Stimulated activated CD8-positive, alpha-beta memory T cell treated with anti-CD3 and anti-CD28 coated beads, Interleukin-12 subunit alpha, Interleukin-12 subunit beta, amount 100 ng/mL, for 4 hours (primary cell): ENCODE data around the gene HABP4.
A peak's percentile ranks its signal among the peaks of the same experiment; 100 is the strongest.

Experiments used
- DNase-seq: peaks from one replicate; pipeline ENCODE4 v3.0.0-alpha.2; 2020; ENCODE audit warnings: low read depth

HABP4 gene, protein sequence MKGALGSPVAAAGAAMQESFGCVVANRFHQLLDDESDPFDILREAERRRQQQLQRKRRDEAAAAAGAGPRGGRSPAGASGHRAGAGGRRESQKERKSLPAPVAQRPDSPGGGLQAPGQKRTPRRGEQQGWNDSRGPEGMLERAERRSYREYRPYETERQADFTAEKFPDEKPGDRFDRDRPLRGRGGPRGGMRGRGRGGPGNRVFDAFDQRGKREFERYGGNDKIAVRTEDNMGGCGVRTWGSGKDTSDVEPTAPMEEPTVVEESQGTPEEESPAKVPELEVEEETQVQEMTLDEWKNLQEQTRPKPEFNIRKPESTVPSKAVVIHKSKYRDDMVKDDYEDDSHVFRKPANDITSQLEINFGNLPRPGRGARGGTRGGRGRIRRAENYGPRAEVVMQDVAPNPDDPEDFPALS

DNA sequence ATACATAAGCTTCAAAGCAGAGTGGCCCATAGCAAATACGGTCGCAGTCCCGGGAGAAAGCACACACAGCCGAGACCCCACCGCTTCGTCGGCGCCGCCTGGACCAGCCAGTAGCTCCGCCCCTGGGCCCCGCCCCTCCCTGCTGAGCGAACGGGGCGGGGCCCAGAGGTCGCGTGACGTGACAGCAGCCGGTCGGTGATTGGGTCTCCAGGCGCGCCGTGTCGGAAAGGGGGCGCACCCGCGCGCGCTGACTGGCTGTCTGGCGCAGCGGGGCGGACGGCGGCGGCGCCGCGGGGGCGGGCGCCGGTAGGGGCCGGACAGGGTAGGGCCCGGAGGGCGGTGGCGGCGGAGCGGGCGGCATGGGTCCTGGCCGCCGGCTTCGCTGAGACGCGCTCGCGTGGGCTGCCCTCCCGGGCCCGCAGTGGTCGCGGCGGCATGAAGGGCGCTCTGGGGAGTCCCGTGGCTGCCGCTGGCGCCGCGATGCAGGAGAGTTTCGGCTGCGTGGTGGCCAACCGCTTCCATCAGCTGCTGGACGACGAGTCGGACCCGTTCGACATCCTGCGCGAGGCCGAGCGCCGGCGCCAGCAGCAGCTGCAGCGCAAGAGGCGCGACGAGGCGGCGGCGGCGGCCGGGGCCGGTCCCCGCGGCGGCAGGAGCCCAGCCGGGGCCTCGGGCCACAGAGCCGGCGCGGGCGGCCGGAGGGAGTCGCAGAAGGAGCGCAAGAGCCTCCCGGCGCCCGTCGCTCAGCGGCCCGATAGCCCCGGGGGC lies at the start of gene HABP4:
TSS of gene HABP4 (plus strand) at position 325 of the 768 bp plus-strand sequence. CDS start at position 436, 111 bp downstream.
- peak; percentile 94 for DNase-seq

DNA sequence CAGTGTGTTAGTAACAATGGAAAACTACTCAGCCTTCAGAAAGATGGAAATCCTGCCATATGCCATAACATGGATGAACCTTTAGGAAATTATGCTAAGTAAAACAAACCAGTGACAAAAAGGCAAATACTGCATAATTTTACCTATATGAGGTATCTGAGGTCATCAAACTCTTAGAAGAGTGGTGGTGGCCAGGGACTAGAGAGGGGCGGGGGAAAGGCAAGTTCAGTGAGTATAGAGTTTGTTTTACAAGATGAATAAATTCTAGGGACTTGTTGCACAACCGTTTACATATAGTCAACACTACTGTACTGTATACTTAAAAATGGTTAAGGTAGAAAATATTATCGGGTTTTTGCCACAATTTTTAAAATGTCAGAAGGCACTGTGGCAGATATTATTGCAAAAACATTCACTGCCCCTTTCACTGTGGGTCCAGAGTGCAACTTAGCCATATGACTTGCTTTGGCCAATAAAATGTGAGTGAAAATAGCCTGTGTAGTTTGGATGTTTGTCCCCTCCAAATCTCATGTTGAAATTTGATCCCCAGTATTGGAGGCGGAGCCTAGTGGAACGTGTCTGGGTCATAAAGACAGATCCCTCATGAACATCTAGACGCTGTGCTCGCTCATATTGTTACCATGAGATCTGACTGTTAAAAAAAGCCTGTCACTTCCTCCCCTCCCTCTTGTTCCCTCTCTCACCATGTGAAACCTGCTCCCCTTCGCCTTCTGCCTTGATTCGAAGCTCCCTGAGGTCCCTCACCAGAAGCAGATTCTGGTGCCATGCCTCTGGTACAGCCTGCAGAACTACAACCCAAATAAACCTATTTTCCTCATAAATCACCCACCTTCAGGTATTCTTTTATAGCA lies 41.3 kb upstream of the HABP4 start:
- DNase-seq, result no peak

DNA sequence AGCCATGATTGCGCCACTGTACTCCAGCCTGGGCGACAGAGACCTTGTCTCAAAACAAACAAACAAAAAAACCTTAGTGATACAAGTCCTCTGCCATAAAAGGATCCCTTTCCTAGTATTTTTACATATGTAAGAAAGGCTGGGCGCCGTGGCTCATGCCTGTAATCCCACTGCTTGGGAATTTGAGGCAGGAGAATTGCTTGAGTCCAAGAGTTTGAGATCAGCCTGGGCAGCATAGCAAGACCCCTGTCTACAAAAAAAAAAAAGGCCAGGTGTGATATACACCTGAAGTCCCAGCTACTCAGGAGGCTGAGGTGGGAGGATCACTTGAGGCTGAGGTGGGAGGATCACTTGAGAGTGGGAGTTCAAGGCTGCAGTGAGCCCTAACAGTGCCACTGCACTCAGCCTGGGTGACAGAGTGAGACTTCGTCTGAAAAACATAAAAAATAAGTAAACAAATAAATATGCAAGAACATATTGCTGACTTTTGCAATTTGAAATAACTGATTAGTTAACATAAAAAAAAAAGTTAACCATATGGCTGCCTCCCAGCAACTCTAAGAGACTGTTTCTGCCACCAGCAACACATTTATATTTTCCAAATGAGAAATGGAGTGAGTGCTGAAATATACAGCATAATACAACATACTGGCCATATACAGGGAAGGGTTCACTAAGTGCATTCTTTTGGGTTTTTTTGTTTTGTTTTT lies 38.7 kb upstream of the HABP4 start:
- no peak for DNase-seq

DNA sequence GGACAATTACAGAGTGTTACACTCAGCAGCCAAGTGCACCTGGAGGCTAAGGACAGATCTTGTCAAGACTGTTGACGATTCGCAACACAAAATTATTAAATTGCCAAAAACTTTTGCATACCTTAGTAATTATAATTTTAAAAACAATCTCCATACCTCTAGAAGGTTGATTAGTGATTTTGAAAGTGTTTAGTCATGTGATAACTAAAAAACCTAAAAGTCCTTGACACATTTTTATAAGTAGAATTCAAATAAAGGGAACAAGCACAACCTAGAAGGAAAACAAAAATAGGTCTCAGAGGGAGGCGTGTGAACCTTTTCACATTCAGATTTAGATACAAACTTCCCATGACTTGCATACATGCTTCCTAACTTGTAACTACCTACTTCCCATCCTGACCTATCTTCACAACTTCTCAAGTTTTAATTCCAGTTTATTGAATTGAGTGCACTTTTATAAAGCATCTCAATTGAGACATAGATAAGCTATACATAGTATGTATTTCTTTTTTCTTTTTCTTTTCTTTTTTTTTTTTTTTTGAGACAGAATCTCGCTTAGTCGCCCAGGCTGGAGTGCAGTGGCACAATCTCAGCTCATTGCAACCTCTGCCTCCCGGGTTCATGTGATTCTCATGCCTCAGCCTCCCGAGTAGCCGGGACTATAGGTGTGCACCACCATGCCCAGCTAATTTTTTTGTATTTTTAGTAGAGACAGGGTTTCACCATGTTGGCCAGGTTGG lies 37.6 kb upstream of the HABP4 start:
- DNase-seq, result no peak

DNA sequence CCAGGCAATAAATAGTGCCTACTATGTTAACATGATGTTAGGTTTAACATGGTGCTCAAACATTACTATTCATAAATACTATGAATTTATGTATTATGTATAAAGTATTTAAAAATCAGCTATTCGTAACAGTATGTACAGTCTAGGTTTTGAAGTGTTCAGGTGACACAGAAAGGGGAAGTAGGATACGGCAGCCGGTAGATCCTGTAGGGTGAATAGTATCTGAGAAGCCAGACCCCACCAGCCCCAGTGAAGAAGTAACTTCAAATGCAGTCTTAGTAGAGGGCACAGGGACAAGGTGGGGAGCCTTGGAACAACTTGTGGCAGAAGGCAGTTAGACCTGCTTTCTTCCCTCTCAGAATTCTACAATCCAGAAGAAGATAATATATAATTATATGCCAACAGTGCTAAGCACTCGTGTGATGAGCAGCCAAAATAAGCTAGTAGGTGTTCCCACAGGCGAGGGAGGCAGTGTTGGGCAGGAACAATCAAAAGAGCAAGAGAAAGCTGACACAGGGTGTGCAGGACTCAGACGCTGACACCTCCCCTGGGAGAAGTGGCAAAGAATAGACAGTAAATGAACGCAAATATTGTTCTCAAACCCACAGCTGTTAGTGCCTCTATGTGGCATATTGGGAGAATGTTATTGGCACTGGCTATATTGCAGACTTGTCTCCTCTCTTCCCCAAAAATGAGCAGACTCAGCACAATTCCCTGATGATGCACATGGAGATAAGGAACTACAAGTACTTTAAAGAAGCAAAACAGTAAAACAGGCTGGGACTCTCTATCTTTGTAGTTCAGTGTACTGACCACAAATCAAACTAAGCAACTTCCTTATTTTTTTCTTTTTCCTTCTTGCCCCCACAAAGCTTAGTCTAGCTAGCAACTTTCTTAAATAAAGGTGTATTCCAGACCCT lies 36.4 kb upstream of the HABP4 start:
- no peak for DNase-seq

DNA sequence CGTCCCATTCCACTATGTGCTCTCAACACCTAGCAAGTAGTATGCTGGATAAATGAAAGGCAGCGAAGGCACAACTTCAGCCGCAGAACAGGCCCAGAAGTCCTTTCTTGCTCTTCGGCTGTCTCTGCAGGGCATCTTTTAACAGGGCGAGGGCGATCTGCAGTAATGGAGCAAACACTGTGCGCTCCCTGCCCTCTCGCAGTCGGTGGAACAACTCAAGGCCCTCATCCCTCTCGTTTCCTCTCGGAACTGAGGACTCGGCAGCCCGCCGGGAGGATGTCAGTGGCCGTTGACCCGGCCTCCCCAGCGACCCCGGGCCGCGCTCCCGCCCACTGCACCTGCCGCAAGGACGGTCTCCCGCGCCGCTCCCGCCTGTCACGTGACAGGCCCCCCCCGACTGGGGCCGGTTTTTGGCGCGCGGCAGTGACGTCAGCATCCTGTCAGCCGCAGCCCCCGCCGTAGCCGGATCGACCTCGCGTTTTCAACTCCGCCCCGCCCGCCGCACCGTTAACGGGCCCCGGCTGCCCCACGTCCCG lies 32.9 kb upstream of the HABP4 start:
- DNase-seq, result peak; percentile 88

DNA sequence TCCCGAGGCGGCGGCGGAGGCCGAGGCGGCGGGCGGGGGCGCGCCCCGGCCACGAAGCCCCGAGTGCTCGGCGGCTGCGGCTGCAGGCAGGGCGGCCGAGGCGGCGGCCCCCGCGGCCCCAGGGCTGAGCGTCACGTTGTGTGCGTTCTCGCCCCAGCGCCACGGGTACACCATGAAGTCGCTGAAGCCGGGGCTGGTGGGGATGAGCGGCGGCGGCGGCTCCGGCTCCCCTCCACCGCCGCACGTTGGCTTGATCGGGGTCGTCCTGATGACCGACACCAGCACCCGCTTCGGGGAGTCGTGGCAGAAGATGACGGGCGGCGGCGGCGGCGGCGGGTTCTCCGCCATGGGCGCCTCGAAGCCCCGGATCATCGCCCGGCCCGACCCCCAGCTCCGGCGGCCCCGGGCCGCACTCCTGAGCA lies 32.3 kb upstream of the HABP4 start:
- DNase-seq, result no peak

DNA sequence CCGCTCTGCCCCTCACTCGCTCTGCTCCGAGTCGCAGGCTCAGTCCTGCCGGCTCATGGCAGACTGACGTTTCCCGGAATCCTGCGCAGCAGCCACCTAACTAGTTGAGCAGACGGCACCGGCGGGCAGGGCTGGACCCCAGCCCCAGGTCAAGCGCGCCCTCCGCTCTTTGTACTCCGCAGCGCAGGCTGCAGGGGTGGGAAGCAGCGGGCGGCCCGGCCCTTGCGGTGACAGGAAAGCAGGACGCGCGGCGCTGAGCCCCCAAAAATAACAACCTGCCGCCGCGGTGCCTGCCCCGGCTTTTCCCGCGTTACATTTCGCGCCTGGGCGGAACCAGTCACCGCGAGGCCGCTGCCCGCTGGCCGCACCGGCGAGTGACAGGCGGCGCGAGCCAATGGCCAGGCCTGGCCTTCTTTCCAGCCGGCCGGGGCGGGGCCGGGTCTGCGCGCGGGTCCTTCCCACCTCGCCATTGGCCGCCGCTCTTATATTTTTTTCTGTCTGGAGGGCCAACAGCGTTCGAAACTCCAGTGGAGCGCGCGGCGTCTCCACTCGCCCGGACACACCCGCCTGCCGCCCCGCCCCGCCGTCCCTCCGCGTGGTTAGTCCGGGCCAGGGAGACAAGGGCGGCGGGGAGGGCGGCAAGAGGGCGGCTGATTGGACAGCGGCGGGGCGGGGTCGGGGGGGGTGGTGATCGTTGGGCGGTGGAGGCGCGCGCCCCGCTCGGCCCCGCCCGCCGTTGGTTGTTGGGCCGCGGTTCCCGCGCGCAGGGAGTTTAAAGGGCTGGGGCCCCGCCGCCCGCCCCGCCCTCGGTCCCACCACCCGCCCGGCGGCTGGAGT lies 31.7 kb upstream of the HABP4 start, which contains the start of gene ZNF367:
TSS of gene ZNF367 (minus strand) at position 288 of the 837 bp plus-strand sequence. CDS start 338 bp downstream, outside the sequence.
- peak; percentile 85 for DNase-seq

DNA sequence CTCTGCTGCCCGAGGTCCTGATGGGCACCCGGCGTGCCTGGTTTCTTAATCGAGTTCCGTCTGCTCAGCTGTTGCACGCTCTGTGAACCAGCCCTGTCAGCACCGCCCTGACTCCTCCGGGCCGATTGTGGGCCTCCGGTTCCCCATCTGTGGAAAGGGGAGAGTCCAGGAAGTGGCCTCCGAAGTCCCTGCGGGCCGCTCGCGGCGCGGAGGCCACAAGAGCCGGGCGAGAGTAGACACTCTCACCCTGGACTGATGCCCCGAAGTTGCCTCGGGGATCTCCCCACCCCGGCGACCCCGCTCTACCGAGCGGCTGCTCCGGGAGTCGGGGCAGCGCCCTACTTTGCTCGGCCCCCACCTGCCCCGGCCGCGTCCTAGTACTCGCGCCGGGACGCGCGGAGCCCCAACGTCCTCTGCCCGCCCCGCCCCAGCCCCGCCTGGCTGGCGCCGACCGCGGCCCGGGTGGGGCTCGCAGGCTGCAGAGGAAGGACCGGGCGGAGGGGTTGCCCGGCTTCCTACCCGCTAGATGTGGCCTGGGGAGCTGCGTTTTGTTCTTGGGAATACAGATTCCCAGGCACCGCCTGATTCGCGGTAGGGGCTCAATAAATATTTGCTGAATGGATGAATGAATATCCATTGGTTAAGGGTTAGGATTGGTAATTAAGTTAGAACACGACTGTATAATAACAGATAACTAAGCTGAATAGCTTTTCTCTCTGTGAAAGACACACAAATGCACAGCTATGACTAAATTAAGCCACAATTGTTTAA lies 30.9 kb upstream of the HABP4 start:
- DNase-seq, result peak; percentile 37

DNA sequence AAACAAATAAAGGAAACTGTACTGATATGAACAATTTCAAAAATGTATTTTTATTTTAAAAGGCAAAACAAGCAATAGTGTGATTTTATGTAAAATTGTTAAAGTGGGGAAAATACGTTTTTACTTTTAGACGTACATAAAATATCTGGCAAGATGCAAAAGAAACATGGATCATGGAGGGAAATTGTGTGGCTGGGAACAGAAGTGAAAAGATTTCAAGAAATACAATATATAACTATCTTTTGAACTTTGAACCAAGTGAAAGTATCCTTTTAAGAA lies 30.3 kb upstream of the HABP4 start:
- DNase-seq, result no peak

DNA sequence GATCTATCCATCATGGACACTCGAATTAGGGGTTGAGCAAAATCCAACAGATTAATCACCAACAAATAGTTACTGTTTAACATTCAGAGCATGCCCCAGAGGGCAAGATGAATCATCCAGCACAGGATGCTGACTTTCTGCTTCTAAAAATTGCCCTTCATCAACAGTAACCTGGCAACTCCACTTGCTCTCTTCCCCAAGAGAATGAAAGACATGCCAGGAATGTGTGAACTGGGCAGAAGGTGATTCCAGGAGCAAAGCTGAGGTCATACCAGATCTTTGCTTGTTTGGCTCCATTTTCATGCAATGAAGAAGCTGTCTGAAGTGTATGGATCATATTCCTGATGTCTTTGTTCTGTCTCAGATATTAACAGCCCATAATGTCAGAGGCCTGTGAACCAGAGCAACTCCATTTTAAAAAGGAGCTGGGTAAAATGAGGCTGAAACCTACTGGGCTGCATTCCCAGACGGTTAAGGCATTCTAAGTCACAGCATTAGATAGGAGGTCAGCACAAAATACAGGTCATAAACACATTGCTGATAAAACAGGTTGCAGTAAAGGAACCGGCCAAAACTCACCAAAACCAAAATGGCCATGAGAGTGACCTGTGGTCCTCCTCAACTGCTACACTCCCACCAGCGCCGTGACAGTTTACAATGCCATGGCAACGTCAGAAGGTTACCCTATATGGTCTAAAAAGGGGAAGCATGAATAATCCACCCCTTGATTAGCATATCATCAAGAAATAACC lies 29.3 kb upstream of the HABP4 start:
- DNase-seq, result no peak

DNA sequence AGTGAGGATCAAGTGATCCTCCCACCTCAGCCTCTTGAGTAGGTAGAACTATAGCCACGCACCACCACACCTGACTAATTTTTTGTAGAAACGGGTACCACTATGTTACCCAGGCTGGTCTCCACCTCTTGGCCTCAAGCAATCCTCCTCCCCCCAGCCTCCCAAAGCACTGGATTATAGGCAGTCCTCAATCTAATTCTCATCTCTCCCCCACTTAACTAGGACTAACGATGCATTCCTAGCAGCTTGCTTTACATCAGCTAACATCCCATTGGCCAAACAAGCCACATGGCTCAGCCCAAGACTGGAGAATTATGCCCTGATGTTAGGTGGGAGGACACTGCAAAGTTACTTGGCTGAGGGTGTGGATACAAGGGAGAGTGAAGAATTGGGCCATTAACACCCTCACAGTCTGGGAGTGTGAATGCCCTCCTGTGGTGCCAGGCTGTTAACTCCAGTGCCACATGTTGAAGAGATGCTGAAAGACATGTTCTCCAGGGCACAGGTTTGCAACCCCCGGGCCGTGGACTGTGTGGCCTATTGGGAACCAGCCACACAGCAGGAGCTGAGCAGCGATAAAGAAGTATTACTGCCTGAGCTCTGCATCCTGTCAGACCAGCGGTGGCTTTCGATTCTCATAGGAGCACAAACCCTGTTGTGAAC lies 26.5 kb upstream of the HABP4 start:
- DNase-seq, result no peak

DNA sequence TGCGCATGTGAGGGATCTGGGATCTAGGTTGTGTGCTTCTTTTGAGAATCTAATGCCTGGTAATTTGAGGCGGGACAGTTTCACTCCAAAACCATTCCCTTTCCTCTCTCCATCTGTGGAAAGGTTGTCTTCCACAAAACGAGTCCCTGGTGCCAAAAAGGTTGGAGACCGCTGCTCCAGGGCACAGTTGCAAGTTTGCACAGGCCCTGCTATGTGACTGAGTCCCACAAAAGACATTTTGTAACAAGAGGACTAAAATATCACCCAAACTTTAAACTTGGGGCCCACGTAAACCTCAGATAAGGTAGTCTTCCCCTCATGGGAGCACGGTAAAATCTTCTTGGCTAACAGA lies 26.0 kb upstream of the HABP4 start:
- no peak for DNase-seq

DNA sequence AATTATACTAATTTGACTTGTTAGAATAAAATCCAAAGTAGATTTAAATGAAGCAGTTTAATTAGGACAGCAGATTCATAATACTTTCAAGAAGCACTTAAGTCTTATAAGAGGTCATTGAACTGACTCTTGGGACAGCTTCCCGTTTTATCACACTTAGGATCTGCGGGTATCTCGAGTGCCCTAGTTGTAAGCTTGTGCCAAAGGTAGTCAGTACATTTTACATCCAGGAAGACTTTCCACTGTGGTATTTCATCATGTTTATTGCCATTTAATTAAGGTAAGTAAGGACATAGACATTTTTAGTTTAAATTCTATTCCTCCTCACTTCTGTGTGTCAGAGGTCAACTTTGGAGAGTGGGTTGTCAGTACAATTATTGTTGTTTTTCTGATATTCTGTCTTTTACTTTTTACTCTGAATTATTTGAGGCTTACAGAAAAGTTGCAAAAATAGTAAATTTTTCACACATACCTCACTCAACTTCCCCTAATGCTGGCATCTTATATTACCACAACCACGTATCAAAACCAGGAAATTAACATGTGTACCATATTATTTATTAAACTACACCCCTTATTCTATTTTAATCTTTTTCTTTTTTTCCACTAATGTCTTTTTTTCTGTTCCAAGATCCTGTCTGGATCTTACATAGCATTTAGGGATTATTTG lies 24.3 kb upstream of the HABP4 start:
- DNase-seq, result no peak

DNA sequence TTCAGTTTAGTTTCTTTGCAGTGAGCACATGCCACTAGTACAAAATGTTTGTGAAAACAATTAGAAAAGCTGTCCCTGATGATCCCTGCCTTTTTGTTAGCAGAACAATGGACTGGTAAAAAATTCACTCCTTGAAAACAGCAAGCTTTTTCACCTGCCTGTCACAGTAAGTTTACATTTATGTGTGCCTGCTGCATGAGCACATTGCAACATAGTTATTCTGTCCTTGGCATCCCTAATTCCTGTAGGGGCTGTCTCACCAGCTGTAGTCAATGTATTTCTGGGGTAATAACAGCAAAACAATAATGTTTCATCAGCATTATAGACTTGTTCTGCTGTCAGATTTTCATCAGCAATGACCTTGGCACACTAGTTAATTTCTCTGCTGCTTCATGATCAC lies 20.2 kb upstream of the HABP4 start:
- DNase-seq, result no peak

DNA sequence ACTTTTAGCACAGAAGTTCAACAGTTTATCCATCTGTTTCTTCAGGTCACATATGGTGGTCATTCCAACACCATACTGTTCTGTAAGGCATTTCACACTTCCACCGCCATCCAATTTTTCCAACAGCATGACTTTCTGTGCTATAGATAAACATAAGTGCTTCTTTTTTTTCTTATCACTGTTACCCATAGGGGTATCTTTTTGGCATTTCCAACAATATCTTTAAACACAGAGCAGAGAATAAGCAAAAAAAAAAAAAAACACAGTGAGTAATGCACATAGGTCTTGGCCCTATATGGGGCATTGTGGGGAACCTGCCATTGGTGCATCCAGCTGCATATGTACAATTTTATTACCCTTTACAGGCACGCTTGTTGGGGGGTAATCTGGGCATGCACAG lies 19.6 kb upstream of the HABP4 start:
- no peak for DNase-seq
